Omental fat pad (tissue), 4 donors: Measurements from ENCODE around the gene OR51L1. TPM values are rescaled to one million over a fixed set of nuclear protein-coding genes. Genes with fewer than 3 reads are reported as not detected.

Experiments used
- ATAC-seq: fragments of 150-250 bp; one replicate; pipeline ENCODE4 v1.9.1; 2016; ENCODE audit warnings: mild to moderate bottlenecking, moderate library complexity; ENCODE audit not compliant: low FRiP score
- DNase-seq: peaks from one replicate; pipeline ENCODE4 v3.0.0-alpha.2; 2019; ENCODE audit warnings: low spot score
- total RNA-seq, 4 donors: library from RNA; depleted of rRNA; stranded (reverse); fragments of >200 nt; gene quantifications; one replicate each; pipeline ENCODE4 v1.1.0, GENCODE V29; 2016
- TF ChIP-seq, protein P1 (sequence below), 3 donors: fragments of 450-650 bp; IDR thresholded peaks; one replicate each; pipeline ENCODE4 v1.5.1; 2016 to 2017; ENCODE audit warnings: antibody characterized with exemption in 3 of 3, mild to moderate bottlenecking in 3 of 3, moderate library complexity in 2 of 3

OR51L1 gene
- total RNA-seq, 4 donors from 2014 or later, result not detected

DNA sequence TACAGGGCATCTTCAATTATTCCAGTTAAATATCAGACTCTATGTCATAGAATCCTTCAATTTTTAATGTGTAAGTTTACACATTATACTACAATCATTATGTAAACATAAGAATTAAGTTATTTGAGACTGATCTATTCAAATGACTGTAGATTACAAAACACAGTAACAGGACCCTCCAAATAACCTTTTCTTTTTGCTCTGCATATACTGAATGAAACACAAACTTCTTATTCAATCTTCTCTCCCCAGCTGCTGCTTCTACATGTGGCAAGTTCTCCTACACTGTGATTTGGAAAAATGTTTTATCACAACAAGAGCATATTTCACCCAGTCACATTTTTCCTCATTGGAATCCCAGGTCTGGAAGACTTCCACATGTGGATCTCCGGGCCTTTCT is 51.6 kb downstream of the OR51L1 start, which contains the start of gene OR52J3:
Gene OR52J3 (plus strand): TSS at position 301 of the 400 bp plus-strand sequence. CDS start 0 bp downstream, at position 301.
- TF ChIP-seq, protein P1, sequence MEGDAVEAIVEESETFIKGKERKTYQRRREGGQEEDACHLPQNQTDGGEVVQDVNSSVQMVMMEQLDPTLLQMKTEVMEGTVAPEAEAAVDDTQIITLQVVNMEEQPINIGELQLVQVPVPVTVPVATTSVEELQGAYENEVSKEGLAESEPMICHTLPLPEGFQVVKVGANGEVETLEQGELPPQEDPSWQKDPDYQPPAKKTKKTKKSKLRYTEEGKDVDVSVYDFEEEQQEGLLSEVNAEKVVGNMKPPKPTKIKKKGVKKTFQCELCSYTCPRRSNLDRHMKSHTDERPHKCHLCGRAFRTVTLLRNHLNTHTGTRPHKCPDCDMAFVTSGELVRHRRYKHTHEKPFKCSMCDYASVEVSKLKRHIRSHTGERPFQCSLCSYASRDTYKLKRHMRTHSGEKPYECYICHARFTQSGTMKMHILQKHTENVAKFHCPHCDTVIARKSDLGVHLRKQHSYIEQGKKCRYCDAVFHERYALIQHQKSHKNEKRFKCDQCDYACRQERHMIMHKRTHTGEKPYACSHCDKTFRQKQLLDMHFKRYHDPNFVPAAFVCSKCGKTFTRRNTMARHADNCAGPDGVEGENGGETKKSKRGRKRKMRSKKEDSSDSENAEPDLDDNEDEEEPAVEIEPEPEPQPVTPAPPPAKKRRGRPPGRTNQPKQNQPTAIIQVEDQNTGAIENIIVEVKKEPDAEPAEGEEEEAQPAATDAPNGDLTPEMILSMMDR (IDR thresholded peaks at IDR 0.05), result no peak
- ATAC-seq, result no peak
- DNase-seq, result no peak

DNA sequence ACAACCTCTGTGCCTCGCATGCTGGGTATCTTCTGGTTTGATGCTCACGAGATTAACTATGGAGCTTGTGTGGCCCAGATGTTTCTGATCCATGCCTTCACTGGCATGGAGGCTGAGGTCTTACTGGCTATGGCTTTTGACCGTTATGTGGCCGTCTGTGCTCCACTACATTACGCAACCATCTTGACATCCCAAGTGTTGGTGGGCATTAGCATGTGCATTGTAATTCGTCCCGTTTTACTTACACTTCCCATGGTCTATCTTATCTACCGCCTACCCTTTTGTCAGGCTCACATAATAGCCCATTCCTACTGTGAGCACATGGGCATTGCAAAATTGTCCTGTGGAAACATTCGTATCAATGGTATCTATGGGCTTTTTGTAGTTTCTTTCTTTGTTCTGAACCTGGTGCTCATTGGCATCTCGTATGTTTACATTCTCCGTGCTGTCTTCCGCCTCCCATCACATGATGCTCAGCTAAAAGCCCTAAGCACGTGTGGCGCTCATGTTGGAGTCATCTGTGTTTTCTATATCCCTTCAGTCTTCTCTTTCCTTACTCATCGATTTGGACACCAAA is 52.2 kb downstream of the OR51L1 start:
- no peak for DNase-seq
- no peak for ATAC-seq
- TF ChIP-seq, protein P1 (IDR thresholded peaks at IDR 0.05), result no peak

Other genes starting within 250 kb of the OR51L1 start
- not detected for gene OR51F1, start 224.9 kb upstream of the OR51L1 start, total RNA-seq
- not detected for gene OR52R1, start 190.5 kb upstream of the OR51L1 start, total RNA-seq
- gene OR51F2, start 173.5 kb upstream of the OR51L1 start, total RNA-seq, result not detected
- not detected for gene OR51S1, start 145.6 kb upstream of the OR51L1 start, total RNA-seq
- gene OR51T1, start 113.0 kb upstream of the OR51L1 start, total RNA-seq, result not detected
- gene OR51A7, start 91.1 kb upstream of the OR51L1 start, total RNA-seq, result not detected
- gene OR51G2, start 75.5 kb upstream of the OR51L1 start, total RNA-seq, result not detected
- not detected for gene OR51G1, start 70.5 kb upstream of the OR51L1 start, total RNA-seq
- not detected for gene OR51A4, start 47.2 kb upstream of the OR51L1 start, total RNA-seq
- gene OR51A2, start 39.1 kb upstream of the OR51L1 start, total RNA-seq, result not detected
- not detected for gene OR52J3, start 51.7 kb downstream of the OR51L1 start, total RNA-seq
- not detected for gene OR52E2, start 64.8 kb downstream of the OR51L1 start, total RNA-seq
- not detected for gene OR52E1, start 74.7 kb downstream of the OR51L1 start, total RNA-seq
- gene OR52A5, start 143.5 kb downstream of the OR51L1 start, total RNA-seq, result not detected
- gene OR52A1, start 159.9 kb downstream of the OR51L1 start, total RNA-seq, result not detected
- not detected for gene OR51V1, start 205.8 kb downstream of the OR51L1 start, total RNA-seq
- 1,000 to 10,000 TPM in 1 of 4 donors, 100 to 1,000 TPM in 3; 160 to 1,928 (median 219) TPM for gene HBB, start 232.2 kb downstream of the OR51L1 start, total RNA-seq
- 1 to 10 TPM in 2 of 4 donors, not detected in 2; 1.1 to 3.2 TPM for gene HBD, start 239.6 kb downstream of the OR51L1 start, total RNA-seq